ENCODE data around the gene UBTD2.

- TF ChIP-seq CTCF (IDR thresholded peaks at IDR 0.05; ENCODE audit: low read depth, low read length): no peak
- no peak for TF ChIP-seq EZH2phosphoT487 (IDR thresholded peaks at IDR 0.05; ENCODE audit: low read depth)
Observed at GRCh38 chr5:172178991-172179989, 104.3 kb downstream of the UBTD2 start.
